H1 (cell line): ENCODE results near the gene TMPRSS2. TPM values are rescaled to one million over a fixed set of nuclear protein-coding genes. Genes with fewer than 3 reads are reported as not detected.

Experiments
- CTCF ChIA-PET: fragments of 300-600 bp; sonication (Branson Sonifier 250); formaldehyde crosslinking; loops from one replicate; lab custom pipeline; 2021; ENCODE audit not compliant: partially characterized antibody; lab: Charles Lee
- POLR2A ChIA-PET: fragments of 300-600 bp; sonication (Branson Sonifier 250); formaldehyde crosslinking; loops from one replicate; lab custom pipeline; 2021; ENCODE audit warnings: inconsistent platforms; ENCODE audit not compliant: partially characterized antibody; lab: Charles Lee
- DNase-seq, 2 experiments: peaks; one replicate each; pipeline versions ENCODE4 v3.0.0 to v3.0.0-alpha.2; 2010 to 2022; ENCODE audit warnings: low spot score in 2 of 2, low read depth in 1 of 2, mixed read lengths in 1 of 2
- FAIRE-seq: peaks from 2 replicates; lab custom pipeline; 2011; peaks lifted over from hg19 to GRCh38; lab: Jason Lieb, UNC
- H2AFZ ChIP-seq: 2 replicates; pipeline ENCODE4 v1.8.1; 2012; ENCODE audit warnings: low read length, inconsistent platforms
- H2AK5ac ChIP-seq: 2 replicates; pipeline ENCODE4 v1.6.1; 2013; ENCODE audit warnings: low read depth, low read length
- H2BK120ac ChIP-seq: replicated peaks from 2 replicates; pipeline ENCODE3; 2013; ENCODE audit warnings: low read depth, low read length, inconsistent platforms
- H2BK12ac ChIP-seq: 2 replicates; pipeline ENCODE4 v1.6.1; 2013; ENCODE audit warnings: low read depth, low read length
- H2BK15ac ChIP-seq: 2 replicates; pipeline ENCODE4 v1.6.1; 2013; ENCODE audit warnings: low read length
- H2BK20ac ChIP-seq: 2 replicates; pipeline ENCODE4 v1.6.1; 2013; ENCODE audit warnings: low read length
- H2BK5ac ChIP-seq: 2 replicates; pipeline ENCODE4 v1.6.1; 2013; ENCODE audit warnings: low read depth, low read length
- H3K14ac ChIP-seq: 2 replicates; pipeline ENCODE4 v1.6.1; 2013; ENCODE audit warnings: inconsistent platforms; ENCODE audit not compliant: insufficient read length
- H3K18ac ChIP-seq: 2 replicates; pipeline ENCODE4 v1.6.1; 2013; ENCODE audit warnings: low read length; ENCODE audit errors: extremely low read depth
- H3K23ac ChIP-seq: 2 replicates; pipeline ENCODE4 v1.6.1; 2013; ENCODE audit warnings: inconsistent platforms; ENCODE audit not compliant: insufficient read length
- H3K23me2 ChIP-seq: 2 replicates; pipeline ENCODE4 v1.6.1; 2013; ENCODE audit warnings: low read depth, low read length
- H3K27ac ChIP-seq: 2 replicates; pipeline ENCODE4 v1.6.1; 2011; ENCODE audit warnings: low read depth, low read length, inconsistent platforms
- H3K27me3 ChIP-seq, 4 experiments: replicated peaks in 1 of 4; 1 replicate in 1 of 4; 2 replicates in 3 of 4; pipeline versions ENCODE4 v1.6.1 to v1.8.1; 2011 to 2013; ENCODE audit warnings: low read length in 3 of 4, mild to moderate bottlenecking in 3 of 4, inconsistent platforms in 2 of 4, mixed read lengths in 2 of 4, moderate library complexity in 1 of 4; ENCODE audit not compliant: control insufficient read depth in 3 of 4, insufficient read depth in 3 of 4; ENCODE audit errors: extremely low read depth in 1 of 4
- H3K36me3 ChIP-seq, 4 experiments: 2 replicates each; pipeline versions ENCODE4 v1.6.1 to v1.8.1; 2011 to 2013; ENCODE audit warnings: mild to moderate bottlenecking in 4 of 4, low read length in 3 of 4, moderate library complexity in 2 of 4, control low read depth in 1 of 4, inconsistent platforms in 1 of 4; ENCODE audit not compliant: insufficient read depth in 4 of 4, control insufficient read depth in 2 of 4
- H3K4ac ChIP-seq: replicated peaks from 2 replicates; pipeline ENCODE3; 2013; ENCODE audit warnings: low read length, low read depth, mixed read lengths, inconsistent platforms; ENCODE audit not compliant: insufficient read length
- H3K4me1 ChIP-seq, 4 experiments: replicated peaks in 1 of 4; 1 replicate in 1 of 4; 2 replicates in 3 of 4; pipeline versions ENCODE4 v1.6.1 to v1.8.1; 2011 to 2013; ENCODE audit warnings: low read length in 3 of 4, inconsistent platforms in 2 of 4, mixed read lengths in 1 of 4; ENCODE audit not compliant: insufficient read depth in 4 of 4, control insufficient read depth in 3 of 4
- H3K4me2 ChIP-seq, 2 experiments: 2 replicates each; pipeline versions ENCODE4 v1.6.1 to v1.8.1; 2011 to 2013; ENCODE audit warnings: low read depth in 2 of 2, low read length in 2 of 2, control low read depth in 1 of 2, inconsistent platforms in 1 of 2, mild to moderate bottlenecking in 1 of 2; ENCODE audit not compliant: insufficient read depth in 1 of 2
- H3K4me3 ChIP-seq, 4 experiments: fragments of 200-600, 300-600 bp in 1 of 4; sonication (generic), shearing (Covaris generic), sonication (Bioruptor Twin) in 1 of 4; 2 replicates each; pipeline versions ENCODE4 v1.5.1 to v1.8.1; 2011 to 2016; ENCODE audit warnings: low read length in 4 of 4, low read depth in 3 of 4, control low read depth in 2 of 4, inconsistent platforms in 2 of 4, mild to moderate bottlenecking in 2 of 4, mixed read lengths in 1 of 4, moderate library complexity in 1 of 4; ENCODE audit not compliant: insufficient read depth in 2 of 4; ENCODE audit errors: extremely low read depth in 1 of 4
- H3K56ac ChIP-seq: replicated peaks from 2 replicates; pipeline ENCODE3; 2013; ENCODE audit warnings: low read depth, mild to moderate bottlenecking, mixed read lengths, low read length, inconsistent platforms; ENCODE audit not compliant: insufficient read length
- H3K79me1 ChIP-seq: 2 replicates; pipeline ENCODE4 v1.6.1; 2013; ENCODE audit warnings: low read depth, low read length, control low read depth
- H3K79me2 ChIP-seq, 2 experiments: 2 replicates each; pipeline versions ENCODE4 v1.6.1 to v1.8.1; 2012 to 2013; ENCODE audit warnings: low read length in 2 of 2, mild to moderate bottlenecking in 2 of 2, inconsistent platforms in 1 of 2; ENCODE audit not compliant: insufficient read depth in 2 of 2, control insufficient read depth in 1 of 2
- H3K9ac ChIP-seq, 4 experiments: replicated peaks in 1 of 4; 1 replicate in 1 of 4; 2 replicates in 3 of 4; pipeline versions ENCODE4 v1.6.1 to v1.8.1; 2011 to 2013; ENCODE audit warnings: low read depth in 3 of 4, low read length in 3 of 4, control low read depth in 2 of 4, mild to moderate bottlenecking in 2 of 4, moderate library complexity in 2 of 4, inconsistent platforms in 1 of 4; ENCODE audit errors: extremely low read depth in 1 of 4
- H3K9me3 ChIP-seq, 2 experiments: 2 replicates each; pipeline versions ENCODE4 v1.6.1 to v1.8.1; 2012 to 2013; ENCODE audit warnings: mild to moderate bottlenecking in 2 of 2, moderate library complexity in 2 of 2, control low read depth in 1 of 2, inconsistent platforms in 1 of 2, low read depth in 1 of 2, low read length in 1 of 2, mixed read lengths in 1 of 2; ENCODE audit not compliant: insufficient read depth in 2 of 2
- H4K20me1 ChIP-seq, 2 experiments: replicated peaks in 1 of 2; 2 replicates each; pipeline versions ENCODE3 to v1.8.1; 2011 to 2013; ENCODE audit warnings: inconsistent platforms in 2 of 2, low read length in 2 of 2, mild to moderate bottlenecking in 1 of 2; ENCODE audit not compliant: insufficient read depth in 2 of 2, control insufficient read depth in 1 of 2
- H4K5ac ChIP-seq: 2 replicates; pipeline ENCODE4 v1.6.1; 2013; ENCODE audit warnings: low read length, low read depth, mixed read lengths, inconsistent platforms; ENCODE audit not compliant: insufficient read length
- H4K8ac ChIP-seq: 2 replicates; pipeline ENCODE4 v1.8.0; 2013; ENCODE audit warnings: mild to moderate bottlenecking, moderate library complexity, low read length, inconsistent platforms; ENCODE audit not compliant: insufficient read depth; ENCODE audit errors: extremely low read depth
- H4K91ac ChIP-seq: replicated peaks from 2 replicates; pipeline ENCODE3; 2013; ENCODE audit warnings: low read length, mixed read lengths, inconsistent platforms; ENCODE audit not compliant: insufficient read length
- CBX5 ChIP-seq: fragments of 300-800, 300-1000 bp; sonication (generic); IDR thresholded peaks from 2 replicates; pipeline ENCODE4 v1.7.1; 2016; ENCODE audit warnings: antibody characterized with exemption, low read length, low read depth
- FOSL1 ChIP-seq: IDR thresholded peaks from 2 replicates; pipeline ENCODE4 v1.6.1; 2011; ENCODE audit warnings: mild to moderate bottlenecking, low read depth, low read length, moderate library complexity; ENCODE audit not compliant: insufficient read depth
- SIX5 ChIP-seq: IDR thresholded peaks from 2 replicates; pipeline ENCODE4 v1.6.1; 2011; ENCODE audit warnings: mild to moderate bottlenecking, low read depth, low read length
- WGBS, 2 experiments: shearing (Covaris generic) in 1 of 2; methylation state at CpG; one replicate each; pipeline versions ENCODE4 v1.1.6 to v1.1.7; 2013 to 2015; ENCODE audit warnings: low lambda C conversion rate in 2 of 2, mixed read lengths in 2 of 2, inconsistent platforms in 1 of 2, low coverage in 1 of 2, missing lambda C conversion rate in 1 of 2; ENCODE audit not compliant: insufficient replicate concordance in 2 of 2, insufficient coverage in 1 of 2, insufficient read length in 1 of 2; ENCODE audit errors: extremely low coverage in 1 of 2, missing lambda C conversion rate in 1 of 2; 5-methylcytosine and 5-hydroxymethylcytosine counted together
- polyA plus RNA-seq, 7 experiments: library from polyadenylated mRNA; depleted of rRNA in 3 of 7; stranded (reverse) in 5 of 7; unstranded in 2 of 7; fragments of >200 nt in 5 of 7; fragments of 200-250 nt in 2 of 7; gene quantifications; 1 replicate in 5 of 7; 2 replicates in 1 of 7; 4 replicates in 1 of 7; pipeline versions ENCODE4 v1.2.1 to v1.2.3, GENCODE V29; 2011 to 2013; ENCODE audit warnings: missing spikeins in 2 of 7, mixed read lengths in 2 of 7
- total RNA-seq: library from RNA; stranded (reverse); fragmentation: NEBNext Ultra II Directional; extraction: Animal tissue kit (Norgen Biotek cat#: 25700); gene quantifications from 2 replicates; pipeline ENCODE4 v1.2.1, GENCODE V29; 2021

The TMPRSS2 gene
- total and polyA plus RNA-seq, 2 of the 8 experiments (the other 6 are each of a cell fraction or from before 2014, with no cell fraction given) = 9.2 to 11.0 TPM

GRCh38 chr21:41446586-41446985, 61.4 kb downstream of the TMPRSS2 start:
- Histone ChIP-seq H2BK12ac (no peak overlapping the region), H4K20me1 (no peaks in the 10 kb centered on the region), H3K27me3 (no peaks in the 10 kb centered on the region), H3K18ac (no peak overlapping the region), H4K8ac (no peak overlapping the region), H3K4me1 (no peaks in the 10 kb centered on the region), H2BK5ac (no peak overlapping the region), H4K5ac (no peak overlapping the region), H3K9me3 (no peaks in the 10 kb centered on the region), H3K14ac (no peak overlapping the region), H3K4me3 (no peak overlapping the region), H3K23ac (no peak overlapping the region), H3K27ac (no peak overlapping the region), H3K4me2 (no peak overlapping the region), H2AK5ac (no peak overlapping the region), H2BK20ac (no peak overlapping the region), H4K91ac (no peak overlapping the region), H2AFZ (no peak overlapping the region), H3K4ac (no peak overlapping the region), H2BK15ac (no peak overlapping the region), H3K9ac (no peak overlapping the region), H3K56ac (no peak overlapping the region), H3K23me2 (no peaks in the 10 kb centered on the region), H3K79me2 (no peaks in the 10 kb centered on the region), H3K79me1 (no peaks in the 10 kb centered on the region), H3K36me3 (no peaks in the 10 kb centered on the region), H2BK120ac (no peak overlapping the region)
- TF ChIP-seq SIX5 (no peak), FOSL1 (no peak), CBX5 (no peak)
- CTCF ChIA-PET = interaction anchor here (1.5 kb wide), 1 partner anchor 13 kb away, joined by 8 read pairs; no protein-coding TSS in a partner anchor
- WGBS, 2 experiments = 81% methylated on average over 4 of the region's 4 CpGs; no CpG with 5 or more reads in 1 of the 2 experiments
- POLR2A ChIA-PET = no interaction called here
- FAIRE-seq (no peak), DNase-seq (no peak)
